ENCODE measurements around the gene CALD1.

CALD1 gene

DNA sequence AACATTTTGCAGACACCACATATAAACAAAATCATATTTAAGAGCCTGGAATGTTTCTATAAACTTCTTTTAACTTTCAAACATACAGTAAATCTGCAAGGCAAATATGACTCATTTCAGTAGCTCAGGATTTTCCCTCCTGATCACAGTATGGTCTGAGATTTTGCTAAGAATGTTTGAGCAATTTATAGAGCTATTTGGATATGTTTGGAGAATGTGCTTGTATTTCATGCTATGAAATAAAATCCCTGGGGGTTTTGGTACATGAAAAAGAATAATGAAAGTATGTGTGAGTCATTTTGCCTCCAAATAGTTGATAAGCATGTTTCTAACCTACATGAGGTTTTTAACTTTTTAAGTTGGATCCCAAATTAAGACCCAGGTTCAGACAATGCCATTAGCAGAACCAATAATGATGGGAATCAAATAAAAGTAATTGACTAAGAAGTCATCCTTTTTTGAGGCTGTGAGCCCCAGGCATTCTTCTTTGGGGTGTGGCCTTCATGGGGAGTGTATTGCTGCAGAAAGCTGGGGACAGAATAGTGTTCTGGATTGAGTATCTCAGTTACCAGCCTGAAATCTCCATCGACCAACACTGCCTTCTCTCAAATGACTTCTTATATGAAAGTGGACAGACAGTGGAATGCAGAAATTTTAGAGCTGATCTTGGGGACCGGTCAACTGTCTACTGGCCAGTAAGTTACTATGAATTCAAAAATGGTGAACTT, 140.8 kb downstream of the CALD1 start:
- no peaks in the 10 kb centered on the region for H3F3A ChIP-seq (ENCODE audit: insufficient read depth, low read length)
- no peaks in the 10 kb centered on the region for H4K20me1 ChIP-seq (ENCODE audit: insufficient read depth, low read length)
- no peaks in the 10 kb centered on the region for H3K79me2 ChIP-seq (ENCODE audit: insufficient read depth, low read length)
- TF ChIP-seq EZH2 (IDR thresholded peaks at IDR 0.05; ENCODE audit: borderline replicate concordance, low read length): no peak
- TF ChIP-seq, protein P1, sequence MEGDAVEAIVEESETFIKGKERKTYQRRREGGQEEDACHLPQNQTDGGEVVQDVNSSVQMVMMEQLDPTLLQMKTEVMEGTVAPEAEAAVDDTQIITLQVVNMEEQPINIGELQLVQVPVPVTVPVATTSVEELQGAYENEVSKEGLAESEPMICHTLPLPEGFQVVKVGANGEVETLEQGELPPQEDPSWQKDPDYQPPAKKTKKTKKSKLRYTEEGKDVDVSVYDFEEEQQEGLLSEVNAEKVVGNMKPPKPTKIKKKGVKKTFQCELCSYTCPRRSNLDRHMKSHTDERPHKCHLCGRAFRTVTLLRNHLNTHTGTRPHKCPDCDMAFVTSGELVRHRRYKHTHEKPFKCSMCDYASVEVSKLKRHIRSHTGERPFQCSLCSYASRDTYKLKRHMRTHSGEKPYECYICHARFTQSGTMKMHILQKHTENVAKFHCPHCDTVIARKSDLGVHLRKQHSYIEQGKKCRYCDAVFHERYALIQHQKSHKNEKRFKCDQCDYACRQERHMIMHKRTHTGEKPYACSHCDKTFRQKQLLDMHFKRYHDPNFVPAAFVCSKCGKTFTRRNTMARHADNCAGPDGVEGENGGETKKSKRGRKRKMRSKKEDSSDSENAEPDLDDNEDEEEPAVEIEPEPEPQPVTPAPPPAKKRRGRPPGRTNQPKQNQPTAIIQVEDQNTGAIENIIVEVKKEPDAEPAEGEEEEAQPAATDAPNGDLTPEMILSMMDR (IDR thresholded peaks at IDR 0.05; ENCODE audit: low read length): no peak
- H3K36me3 ChIP-seq (ENCODE audit: insufficient read depth, low read length): no peaks in the 10 kb centered on the region
- no peaks in the 10 kb centered on the region for H3K27me3 ChIP-seq (ENCODE audit: insufficient read depth, low read length)
- H3K4me3 ChIP-seq (ENCODE audit: low read depth, low read length, poor library complexity, severe bottlenecking): no peak overlapping the region
- no peaks in the 10 kb centered on the region for H3K9me2 ChIP-seq (ENCODE audit: low read depth, low read length)
- H3K27ac ChIP-seq (ENCODE audit: low read depth, low read length, poor library complexity, severe bottlenecking): no peak overlapping the region
- peaks cover 2% of the 10 kb centered on the region; the same call in 1 of the 2 replicates for H3K9me3 ChIP-seq (ENCODE audit: low read length)
- H3K9ac ChIP-seq (ENCODE audit: low read length): no peak overlapping the region
- H3K4me2 ChIP-seq (ENCODE audit: low read length): no peak overlapping the region
- no peak overlapping the region for H2AFZ ChIP-seq (ENCODE audit: low read length)
- H3K4me1 ChIP-seq (ENCODE audit: insufficient read depth, low read length, severe bottlenecking): no peaks in the 10 kb centered on the region

DNA sequence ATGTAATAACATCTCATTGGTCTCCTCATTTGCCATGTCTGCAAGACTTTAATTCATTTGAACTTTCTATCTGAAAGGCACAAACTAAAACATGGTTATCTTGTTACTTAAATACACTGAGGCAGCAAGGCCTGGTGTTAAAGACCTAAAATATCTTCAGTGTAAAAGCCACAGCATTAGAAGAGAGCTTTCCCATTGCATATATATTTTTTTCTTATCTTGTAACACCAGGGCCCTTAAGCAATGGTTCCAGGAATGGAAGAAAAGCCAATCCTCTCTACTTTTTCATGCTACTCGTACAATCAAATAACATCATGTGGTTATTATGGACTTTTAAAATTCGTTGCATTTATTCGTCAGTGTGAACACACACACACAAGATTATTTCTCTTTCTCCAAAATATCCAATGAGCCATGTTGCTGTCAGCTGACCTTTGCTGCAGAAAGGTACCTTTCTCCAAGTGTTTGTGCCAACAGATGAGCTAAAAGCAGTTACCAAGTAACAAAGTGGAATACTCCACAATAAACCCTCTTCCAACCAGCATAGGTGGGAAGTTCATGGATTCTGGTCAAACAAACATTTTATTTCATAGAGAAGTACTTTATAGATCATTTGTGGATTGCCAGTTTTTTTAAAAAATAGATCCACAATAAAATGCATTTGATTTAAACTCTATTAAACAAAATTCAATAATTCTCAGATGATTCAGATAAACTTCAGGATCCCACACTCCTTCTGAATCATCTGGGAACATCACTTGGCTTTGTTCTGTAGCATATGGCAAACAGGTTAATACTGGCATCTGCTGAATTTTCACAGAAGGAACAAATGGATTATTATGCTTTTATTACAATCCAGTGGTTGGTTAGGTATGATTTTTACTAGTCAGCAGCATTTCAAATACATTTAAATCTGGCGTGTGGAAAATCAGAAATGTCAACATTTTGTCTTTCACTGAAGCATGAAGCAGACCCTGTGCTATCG, 143.6 kb downstream of the CALD1 start:
- no peak for TF ChIP-seq EZH2 (IDR thresholded peaks at IDR 0.05; ENCODE audit: borderline replicate concordance, low read length)
- TF ChIP-seq, protein P1 (IDR thresholded peaks at IDR 0.05; ENCODE audit: low read length): no peak
- no peaks in the 10 kb centered on the region for H3K27me3 ChIP-seq (ENCODE audit: insufficient read depth, low read length)
- H3K9me3 ChIP-seq (ENCODE audit: low read length): peaks cover 2% of the 10 kb centered on the region; the same call in 1 of the 2 replicates
- H3K9ac ChIP-seq (ENCODE audit: low read length): no peak overlapping the region
- H3F3A ChIP-seq (ENCODE audit: insufficient read depth, low read length): no peaks in the 10 kb centered on the region
- no peaks in the 10 kb centered on the region for H3K36me3 ChIP-seq (ENCODE audit: insufficient read depth, low read length)
- no peak overlapping the region for H3K4me2 ChIP-seq (ENCODE audit: low read length)
- H3K27ac ChIP-seq (ENCODE audit: low read depth, low read length, poor library complexity, severe bottlenecking): no peak overlapping the region
- H3K79me2 ChIP-seq (ENCODE audit: insufficient read depth, low read length): no peaks in the 10 kb centered on the region
- no peak overlapping the region for H2AFZ ChIP-seq (ENCODE audit: low read length)
- H3K9me2 ChIP-seq (ENCODE audit: low read depth, low read length): no peaks in the 10 kb centered on the region
- no peak overlapping the region for H3K4me3 ChIP-seq (ENCODE audit: low read depth, low read length, poor library complexity, severe bottlenecking)
- H3K4me1 ChIP-seq (ENCODE audit: insufficient read depth, low read length, severe bottlenecking): no peaks in the 10 kb centered on the region
- no peaks in the 10 kb centered on the region for H4K20me1 ChIP-seq (ENCODE audit: insufficient read depth, low read length)

GRCh38 chr7:134925766-134926165, 146.3 kb downstream of the CALD1 start:
- H3K9me3 ChIP-seq (ENCODE audit: low read length): peaks cover 2% of the 10 kb centered on the region; the same call in 1 of the 2 replicates
- no peaks in the 10 kb centered on the region for H3F3A ChIP-seq (ENCODE audit: insufficient read depth, low read length)
- H3K27ac ChIP-seq (ENCODE audit: low read depth, low read length, poor library complexity, severe bottlenecking): no peak overlapping the region
- H3K36me3 ChIP-seq (ENCODE audit: insufficient read depth, low read length): no peaks in the 10 kb centered on the region
- no peaks in the 10 kb centered on the region for H3K4me1 ChIP-seq (ENCODE audit: insufficient read depth, low read length, severe bottlenecking)
- no peaks in the 10 kb centered on the region for H3K9me2 ChIP-seq (ENCODE audit: low read depth, low read length)
- H3K9ac ChIP-seq (ENCODE audit: low read length): no peak overlapping the region
- TF ChIP-seq, protein P1 (IDR thresholded peaks at IDR 0.05; ENCODE audit: low read length): no peak
- no peak for TF ChIP-seq EZH2 (IDR thresholded peaks at IDR 0.05; ENCODE audit: borderline replicate concordance, low read length)
- H3K27me3 ChIP-seq (ENCODE audit: insufficient read depth, low read length): no peaks in the 10 kb centered on the region
- H4K20me1 ChIP-seq (ENCODE audit: insufficient read depth, low read length): no peaks in the 10 kb centered on the region
- no peak overlapping the region for H3K4me3 ChIP-seq (ENCODE audit: low read depth, low read length, poor library complexity, severe bottlenecking)
- H3K79me2 ChIP-seq (ENCODE audit: insufficient read depth, low read length): no peaks in the 10 kb centered on the region
- H3K4me2 ChIP-seq (ENCODE audit: low read length): no peak overlapping the region
- no peak overlapping the region for H2AFZ ChIP-seq (ENCODE audit: low read length)

All from OCI-LY1 (cell line).